Heart right ventricle (tissue), 16 donors: ENCODE results near the gene CSTPP1. TPM values are rescaled to one million over a fixed set of nuclear protein-coding genes. Genes with fewer than 3 reads are reported as not detected.

Experiments
- ATAC-seq, 8 donors: fragments of 200-7000 bp; cut with Tn5 transposase; one replicate each; pipeline ENCODE4 v1.9.1; 2020; ENCODE audit warnings: mild to moderate bottlenecking in 8 of 8, moderate library complexity in 8 of 8, moderate number of reproducible peaks in 1 of 8
- DNase-seq, 2 donors: peaks; one replicate each; pipeline ENCODE4 v3.0.0-alpha.2; 2020
- H3K27ac ChIP-seq, 10 donors: fragments of 200-600 bp; sonication (generic) in 2 of 10; one replicate each; pipeline versions ENCODE4 v1.5.0 to v1.8.0; 2020 to 2022; ENCODE audit warnings: mild to moderate bottlenecking in 3 of 10
- H3K27me3 ChIP-seq, 7 donors: fragments of 200-600 bp; one replicate each; pipeline ENCODE4 v1.8.0; 2021 to 2022; ENCODE audit warnings: mild to moderate bottlenecking in 2 of 7
- H3K36me3 ChIP-seq, 9 donors: fragments of 200-600 bp; sonication (generic) in 1 of 9; one replicate each; pipeline versions ENCODE4 v1.5.0 to v1.8.0; 2020 to 2022; ENCODE audit warnings: mild to moderate bottlenecking in 2 of 9
- H3K4me1 ChIP-seq, 9 donors: fragments of 200-600 bp; sonication (generic) in 1 of 9; one replicate each; pipeline versions ENCODE4 v1.5.0 to v1.8.0; 2020 to 2022; ENCODE audit warnings: mild to moderate bottlenecking in 4 of 9
- H3K4me3 ChIP-seq, 10 donors: fragments of 200-600 bp; sonication (generic) in 2 of 10; one replicate each; pipeline versions ENCODE4 v1.5.0 to v1.8.0; 2020 to 2022; ENCODE audit warnings: mild to moderate bottlenecking in 7 of 10, moderate library complexity in 2 of 10
- H3K9me3 ChIP-seq, 11 donors: fragments of 200-600 bp in 10 of 11; sonication (generic) in 2 of 11; one replicate each; pipeline versions ENCODE4 v1.5.0 to v1.8.0; 2013 to 2022; ENCODE audit warnings: mild to moderate bottlenecking in 2 of 11, control low read depth in 1 of 11, moderate library complexity in 1 of 11
- WGBS, 2 donors: extraction: QIAGEN DNeasy Blood & Tissue Kit; methylation state at CpG; one replicate each; pipeline ENCODE4 v1.1.7; 2013; ENCODE audit warnings: inconsistent platforms in 1 of 2; 5-methylcytosine and 5-hydroxymethylcytosine counted together
- intact Hi-C, 10 donors: fragments of 100-400 bp; cut with DNase I; formaldehyde crosslinking; loops; one replicate each; pipeline versions ENCODE4 v1.11.1 to v1.14.2; 2022
- polyA plus RNA-seq, 2 donors: library from polyadenylated mRNA; stranded (reverse); fragments of 200-250 nt; gene quantifications; one replicate each; pipeline ENCODE4 v1.2.3, GENCODE V29; 2013
- total RNA-seq, 10 donors: library from RNA; stranded (reverse); fragmentation: NEBNext Ultra II Directional in 3 of 10; extraction: Animal tissue kit (Norgen Biotek cat#: 25700) in 3 of 10; gene quantifications; one replicate each; pipeline versions ENCODE4 v1.2.1 to v1.2.4, GENCODE V29; 2021 to 2023
- TF ChIP-seq, protein P1 (sequence below), 9 donors: fragments of 200-600 bp; sonication (generic) in 2 of 9; IDR thresholded peaks; one replicate each; pipeline versions ENCODE4 v1.5.0 to v1.8.0; 2021 to 2022; ENCODE audit warnings: antibody characterized with exemption in 9 of 9, mild to moderate bottlenecking in 5 of 9, moderate library complexity in 1 of 9
- donor health status: Arrhythmogenic right ventricular cardiomyopathy.
- donor health status: ischemic (EF 13 %, LVEDD 7.1; RV severe dilation, severe dysfunction).
- donor health status: healthy with polysubstance abuse.
- donor health status: DM: no; HTN: yes; CAD: no.
- donor health status: DM: no; HTN: no; CAD: no.
- donor health status: ischemic (EF 25% LVEDD 6.9; RV normal size, moderate dysfunction).
- donor health status: ischemic (EF 25% LVEDD 5.7; RV mildly dilated, moderate dysfunction).
- donor health status: healthy.
- donor health status: DM: yes; HTN: yes; CAD: no.
- donor health status: Ischemic cardiomyopathy.
- donor health status: ischemic (EF 35%, LVEDD 5.7; RV mildly dilated, moderate dysfunction).
- donor health status: nonischemic (EF 11% LVEDD 7.7; RV severe dilation, severe dysfunction).
- donor health status: DM: yes; HTN: yes; CAD: no.
- donor health status: PGD.
- donor health status: ischemic (EF 29% LVEDD 5.4; RV normal size, mild dysfunction).
- donor health status: nonischemic (EF 23%, LVEDD 6.1; RV moderate dilation, normal function).

Gene CSTPP1
- total and polyA plus RNA-seq, 12 donors = 10.2 to 26.7 (median 16.7) TPM

GRCh38 chr11:47056261-47056915 is 119.8 kb downstream of the CSTPP1 start:
- no peak for ATAC-seq
- intact Hi-C loops = no loop called here
- H3K9me3 ChIP-seq = peaks cover 0 to 12% (median 0%) of the 10 kb centered on the region in 11 donors

GRCh38 chr11:47057365-47057764 is 120.8 kb downstream of the CSTPP1 start:
- Histone ChIP-seq H3K9me3 (peaks cover 0 to 12% (median 0%) of the 10 kb centered on the region in 11 donors), H3K27ac (no peak overlapping the region), H3K4me3 (no peak overlapping the region), H3K36me3 (peaks cover 0 to 8% (median 0%) of the 10 kb centered on the region in 9 donors), H3K27me3 (no peaks in the 10 kb centered on the region), H3K4me1 (peaks cover 0 to 12% (median 6%) of the 10 kb centered on the region in 9 donors)
- intact Hi-C loops = no loop called here
- no peak for ATAC-seq
- DNase-seq = no peak
- TF ChIP-seq, protein P1, sequence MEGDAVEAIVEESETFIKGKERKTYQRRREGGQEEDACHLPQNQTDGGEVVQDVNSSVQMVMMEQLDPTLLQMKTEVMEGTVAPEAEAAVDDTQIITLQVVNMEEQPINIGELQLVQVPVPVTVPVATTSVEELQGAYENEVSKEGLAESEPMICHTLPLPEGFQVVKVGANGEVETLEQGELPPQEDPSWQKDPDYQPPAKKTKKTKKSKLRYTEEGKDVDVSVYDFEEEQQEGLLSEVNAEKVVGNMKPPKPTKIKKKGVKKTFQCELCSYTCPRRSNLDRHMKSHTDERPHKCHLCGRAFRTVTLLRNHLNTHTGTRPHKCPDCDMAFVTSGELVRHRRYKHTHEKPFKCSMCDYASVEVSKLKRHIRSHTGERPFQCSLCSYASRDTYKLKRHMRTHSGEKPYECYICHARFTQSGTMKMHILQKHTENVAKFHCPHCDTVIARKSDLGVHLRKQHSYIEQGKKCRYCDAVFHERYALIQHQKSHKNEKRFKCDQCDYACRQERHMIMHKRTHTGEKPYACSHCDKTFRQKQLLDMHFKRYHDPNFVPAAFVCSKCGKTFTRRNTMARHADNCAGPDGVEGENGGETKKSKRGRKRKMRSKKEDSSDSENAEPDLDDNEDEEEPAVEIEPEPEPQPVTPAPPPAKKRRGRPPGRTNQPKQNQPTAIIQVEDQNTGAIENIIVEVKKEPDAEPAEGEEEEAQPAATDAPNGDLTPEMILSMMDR (IDR thresholded peaks at IDR 0.05) = no peak

More at GRCh38 chr11:47056261-47056915, 119.8 kb downstream of the CSTPP1 start:
- Histone ChIP-seq H3K36me3 (peaks cover 0 to 8% (median 0%) of the 10 kb centered on the region in 9 donors), H3K4me1 (peaks cover 0 to 19% (median 6%) of the 10 kb centered on the region in 9 donors), H3K27me3 (no peaks in the 10 kb centered on the region), H3K4me3 (no peak overlapping the region), H3K27ac (no peak overlapping the region)
- 57 to 60% methylated on average over 3 of the region's 3 CpGs for WGBS, 2 donors
- no peak for DNase-seq
- TF ChIP-seq, protein P1 (IDR thresholded peaks at IDR 0.05) = no peak

GRCh38 chr11:47060807-47061206 is 124.2 kb downstream of the CSTPP1 start:
- DNase-seq (no peak), ATAC-seq (no peak)
- 68 to 78% methylated on average over 2 of the region's 2 CpGs for WGBS, 2 donors
- Histone ChIP-seq H3K36me3 (peaks cover 0 to 8% (median 0%) of the 10 kb centered on the region in 9 donors), H3K9me3 (peaks cover 0 to 12% (median 0%) of the 10 kb centered on the region in 11 donors), H3K27ac (no peak overlapping the region), H3K4me1 (peaks cover 0 to 10% (median 3%) of the 10 kb centered on the region in 9 donors), H3K27me3 (no peaks in the 10 kb centered on the region), H3K4me3 (no peak overlapping the region)
- TF ChIP-seq, protein P1 (IDR thresholded peaks at IDR 0.05) = no peak
- intact Hi-C loops = no loop called here

- peaks cover 0 to 12% (median 0%) of the 10 kb centered on the region in 11 donors for H3K9me3 ChIP-seq
- no peak overlapping the region for H3K4me3 ChIP-seq
- intact Hi-C loops = no loop called here
- H3K36me3 ChIP-seq = peaks cover 0 to 8% (median 0%) of the 10 kb centered on the region in 9 donors
- no peak overlapping the region for H3K27ac ChIP-seq
- no peak for DNase-seq
- ATAC-seq = no peak
- H3K27me3 ChIP-seq = no peaks in the 10 kb centered on the region
- peaks cover 0 to 3% (median 1%) of the 10 kb centered on the region in 9 donors for H3K4me1 ChIP-seq
- TF ChIP-seq, protein P1 (IDR thresholded peaks at IDR 0.05) = no peak
- WGBS, 2 donors = 79 to 85% methylated on average over 3 of the region's 3 CpGs
Measured at GRCh38 chr11:47061429-47062178, 125.0 kb downstream of the CSTPP1 start.
